ENCODE data around the gene NAPB.

- no peak for TF ChIP-seq CTCF (IDR thresholded peaks at IDR 0.05)
- TF ChIP-seq POLR2A (IDR thresholded peaks at IDR 0.05), result no peak
Measured at GRCh38 chr20:23419995-23420901, 1.0 kb downstream of the NAPB start.

All from sigmoid colon (tissue), 3 donors.